ENCODE measurements around the gene POLD4. TPM values are rescaled to one million over a fixed set of nuclear protein-coding genes. Genes with fewer than 3 reads are reported as not detected.

Gene POLD4
- total RNA-seq, 6 donors from 2014 or later: 55.5 to 173 (median 106) TPM

DNA sequence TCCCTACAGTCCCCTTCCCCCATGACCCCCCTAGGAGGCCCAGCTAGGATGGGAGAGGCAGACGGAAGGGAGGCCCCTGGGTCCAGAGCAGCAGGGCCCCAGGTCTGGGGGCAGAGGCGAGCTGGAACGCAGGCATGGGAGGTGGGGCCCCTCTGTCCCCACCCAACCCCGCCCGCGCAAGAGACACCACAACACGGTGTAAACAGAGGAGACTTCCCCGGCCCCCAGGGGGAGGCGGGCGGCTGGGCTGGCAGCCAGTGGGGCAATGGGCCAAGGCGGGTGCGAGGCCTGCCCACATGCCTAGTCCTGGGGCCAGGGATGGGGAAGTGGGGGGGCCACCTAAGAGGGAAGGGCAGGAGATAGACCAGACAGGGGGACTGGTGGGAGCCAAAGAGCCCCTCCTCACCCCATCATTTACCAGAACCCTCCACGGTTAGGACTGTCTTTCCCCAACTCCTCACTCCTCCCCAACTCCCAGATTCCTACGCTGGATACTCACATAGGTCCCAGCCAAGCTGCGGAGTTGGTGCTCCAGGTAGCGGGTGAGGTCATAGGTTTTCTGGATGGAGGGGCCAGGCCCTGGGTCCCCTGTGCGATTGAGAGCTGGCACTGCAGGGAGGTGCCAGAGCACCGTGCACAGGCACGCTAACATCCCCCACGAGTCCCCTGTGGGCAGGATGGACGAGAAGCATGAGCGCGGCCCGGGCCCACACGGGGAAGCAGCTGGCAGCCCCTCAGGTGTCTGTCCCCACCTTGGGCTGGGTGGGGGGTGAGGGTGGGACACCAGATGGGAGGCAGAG, 13.8 kb upstream of the POLD4 start:
- 34 to 50% methylated on average over 5 to 25 of the region's 25 CpGs for WGBS, 2 donors
- Histone ChIP-seq H3K9me3 (no peaks in the 10 kb centered on the region), H3K4me3 (no peak overlapping the region), H3K27ac (peak overlapping the region; percentile 12 to 77 (median 54)), H3K36me3 (peaks cover 0 to 13% (median 4%) of the 10 kb centered on the region in 4 donors), H3K4me1 (peaks cover 48 to 69% (median 56%) of the 10 kb centered on the region in 4 donors), H3K27me3 (no peaks in the 10 kb centered on the region)
- no peak for TF ChIP-seq CTCF (IDR thresholded peaks at IDR 0.05)
- TF ChIP-seq POLR2AphosphoS5 (IDR thresholded peaks at IDR 0.05): peak in 1 of 2 donors; percentile 33
- DNase-seq: peak in 1 of 2 donors; percentile 88
- peak in 1 of 2 donors; percentile 10 for ATAC-seq (ENCODE audit: low FRiP score in 2 of 2)

GRCh38 chr11:67366546-67366945, 13.2 kb upstream of the POLD4 start:
- H3K9me3 ChIP-seq: no peaks in the 10 kb centered on the region
- 43% methylated on average over 8 of the region's 8 CpGs for WGBS, 2 donors
- peaks cover 42 to 63% (median 50%) of the 10 kb centered on the region in 4 donors for H3K4me1 ChIP-seq
- no peak for TF ChIP-seq POLR2AphosphoS5 (IDR thresholded peaks at IDR 0.05)
- no peak for DNase-seq
- peak in 1 of 2 donors; percentile 39 for ATAC-seq (ENCODE audit: low FRiP score in 2 of 2)
- peaks cover 0 to 13% (median 4%) of the 10 kb centered on the region in 4 donors for H3K36me3 ChIP-seq
- H3K27me3 ChIP-seq: no peaks in the 10 kb centered on the region
- no peak overlapping the region for H3K4me3 ChIP-seq
- H3K27ac ChIP-seq: peak overlapping the region; percentile 12 to 77 (median 54)

GRCh38 chr11:67365736-67366444, 12.5 kb upstream of the POLD4 start:
- 60 to 62% methylated on average over 14 of the region's 14 CpGs for WGBS, 2 donors
- H3K4me1 ChIP-seq: peaks cover 35 to 57% (median 43%) of the 10 kb centered on the region in 4 donors
- TF ChIP-seq CTCF (IDR thresholded peaks at IDR 0.05) (no peak), POLR2A (IDR thresholded peaks at IDR 0.05) (no peak), EP300 (IDR thresholded peaks at IDR 0.05) (no peak), POLR2AphosphoS5 (IDR thresholded peaks at IDR 0.05) (no peak)
- no peak overlapping the region for H3K4me3 ChIP-seq
- peak overlapping the region in 2 of 4 donors; percentile 77 for H3K27ac ChIP-seq
- ATAC-seq (ENCODE audit: low FRiP score in 2 of 2) (no peak), DNase-seq (no peak)
- peaks cover 0 to 13% (median 4%) of the 10 kb centered on the region in 4 donors for H3K36me3 ChIP-seq
- no peaks in the 10 kb centered on the region for H3K9me3 ChIP-seq
- no peaks in the 10 kb centered on the region for H3K27me3 ChIP-seq

DNA sequence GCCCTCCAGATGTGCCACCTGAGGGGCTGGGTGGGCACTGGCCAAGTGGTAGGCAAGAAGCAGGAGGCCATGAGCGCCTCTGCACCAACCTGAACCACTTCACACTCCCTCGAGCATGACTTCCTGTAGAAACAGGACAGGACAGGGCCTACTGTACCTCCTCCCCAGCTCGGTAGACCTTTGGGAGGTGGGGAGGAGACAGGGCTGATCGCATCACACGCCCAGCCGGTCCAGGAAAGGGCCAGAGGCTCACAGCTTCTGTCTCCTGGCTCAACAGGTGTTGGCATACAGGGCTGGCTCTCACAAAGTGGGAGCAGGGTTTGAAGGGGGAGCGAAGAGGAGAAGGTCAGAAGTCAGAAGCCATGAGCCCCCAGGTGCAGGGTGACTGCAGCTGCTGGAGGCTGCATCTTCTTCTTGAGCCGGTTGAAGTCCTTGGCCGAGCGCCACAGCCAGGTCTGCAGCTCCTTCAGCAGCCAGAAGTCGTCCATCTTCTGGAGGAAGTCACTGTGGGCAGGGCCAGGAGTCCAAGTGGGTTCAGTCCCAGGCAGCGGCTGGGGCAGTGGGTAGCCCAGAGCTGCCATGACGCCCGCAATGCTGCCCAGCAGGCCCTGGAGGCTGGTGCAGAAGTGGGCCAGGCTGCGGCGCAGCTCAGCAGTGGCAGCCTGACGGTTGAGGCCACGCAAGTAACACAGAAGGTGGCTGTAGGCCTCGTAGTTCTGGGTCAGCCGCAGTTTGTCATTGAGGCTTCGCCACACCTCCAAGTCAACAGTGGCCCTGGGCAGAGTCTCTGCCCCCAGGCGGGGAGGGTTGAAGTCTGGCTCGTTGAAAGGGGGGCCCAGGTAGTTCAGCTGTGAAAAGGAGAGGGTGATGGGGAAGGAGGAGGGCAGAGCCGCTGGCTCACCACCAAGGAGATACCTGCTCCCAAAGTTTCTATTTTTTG, 11.7 kb upstream of the POLD4 start:
- TF ChIP-seq CTCF (IDR thresholded peaks at IDR 0.05) (no peak), EP300 (IDR thresholded peaks at IDR 0.05) (no peak), POLR2AphosphoS5 (IDR thresholded peaks at IDR 0.05) (no peak), POLR2A (IDR thresholded peaks at IDR 0.05) (no peak)
- peaks cover 27 to 48% (median 36%) of the 10 kb centered on the region in 4 donors for H3K4me1 ChIP-seq
- no peaks in the 10 kb centered on the region for H3K9me3 ChIP-seq
- H3K36me3 ChIP-seq: peaks cover 0 to 13% (median 4%) of the 10 kb centered on the region in 4 donors
- WGBS, 2 donors: 85 to 89% methylated on average over 20 to 22 of the region's 24 CpGs
- no peak overlapping the region for H3K4me3 ChIP-seq
- no peak for ATAC-seq (ENCODE audit: low FRiP score in 2 of 2)
- DNase-seq: no peak
- H3K27ac ChIP-seq: peak overlapping the region in 2 of 4 donors; percentile 77
- no peaks in the 10 kb centered on the region for H3K27me3 ChIP-seq

Measured in upper lobe of left lung (tissue), 6 donors.